OCI-LY1 (cell line): ENCODE results near the gene CCSAP.

Experiments used
- H2AFZ ChIP-seq: fragments of 200-600 bp; sonication (generic), shearing (Covaris generic); 2 replicates; pipeline ENCODE4 v1.6.0; 2014; ENCODE audit warnings: antibody characterized with exemption, mild to moderate bottlenecking, low read length
- H3F3A ChIP-seq: fragments of 200-600 bp; sonication (generic), shearing (Covaris generic); 2 replicates; pipeline ENCODE4 v1.6.0; 2014; ENCODE audit warnings: mild to moderate bottlenecking, antibody characterized with exemption, low read length, moderate library complexity; ENCODE audit not compliant: insufficient read depth
- H3K27ac ChIP-seq: fragments of 200-600 bp; sonication (generic); 2 replicates; pipeline ENCODE4 v1.5.1; 2014; ENCODE audit warnings: low read length, mixed run types, mild to moderate bottlenecking, low read depth; ENCODE audit not compliant: poor library complexity, severe bottlenecking
- H3K27me3 ChIP-seq: fragments of 200-600 bp; sonication (generic); 2 replicates; pipeline ENCODE4 v1.6.0; 2014; ENCODE audit warnings: antibody characterized with exemption, mild to moderate bottlenecking, low read length, moderate library complexity; ENCODE audit not compliant: insufficient read depth
- H3K36me3 ChIP-seq: fragments of 200-600 bp; sonication (generic); 2 replicates; pipeline ENCODE4 v1.6.1; 2014; ENCODE audit warnings: mild to moderate bottlenecking, antibody characterized with exemption, low read length, moderate library complexity, mixed read lengths; ENCODE audit not compliant: insufficient read depth
- H3K4me1 ChIP-seq: fragments of 200-600 bp; sonication (generic); 2 replicates; pipeline ENCODE4 v1.5.1; 2014; ENCODE audit warnings: mild to moderate bottlenecking, low read length, moderate library complexity; ENCODE audit not compliant: insufficient read depth, severe bottlenecking
- H3K4me2 ChIP-seq: fragments of 200-600 bp; sonication (generic), shearing (Covaris generic); 2 replicates; pipeline ENCODE4 v1.6.1; 2014; ENCODE audit warnings: low read length
- H3K4me3 ChIP-seq: fragments of 200-600 bp; sonication (generic); 2 replicates; pipeline ENCODE4 v1.5.1; 2014; ENCODE audit warnings: low read length, low read depth, mild to moderate bottlenecking, mixed read lengths; ENCODE audit not compliant: poor library complexity, severe bottlenecking
- H3K79me2 ChIP-seq: fragments of 200-600 bp; shearing (Covaris generic); 2 replicates; pipeline ENCODE4 v1.6.1; 2016; ENCODE audit warnings: mixed run types, low read length, mixed read lengths; ENCODE audit not compliant: insufficient read depth
- H3K9ac ChIP-seq: fragments of 200-600 bp; sonication (generic), shearing (Covaris generic); 2 replicates; pipeline ENCODE4 v1.6.1; 2014; ENCODE audit warnings: mild to moderate bottlenecking, low read length, mixed read lengths
- H3K9me2 ChIP-seq: fragments of 200-600 bp; sonication (generic), shearing (Covaris generic); 2 replicates; pipeline ENCODE4 v1.6.1; 2014; ENCODE audit warnings: low read depth, mild to moderate bottlenecking, low read length, mixed read lengths
- H3K9me3 ChIP-seq: fragments of 200-600 bp; shearing (Covaris generic); 2 replicates; pipeline ENCODE4 v1.6.1; 2014; ENCODE audit warnings: low read length, mixed read lengths
- H4K20me1 ChIP-seq: fragments of 200-600 bp; sonication (generic), shearing (Covaris generic); 2 replicates; pipeline ENCODE4 v1.6.0; 2016; ENCODE audit warnings: mild to moderate bottlenecking, low read length; ENCODE audit not compliant: insufficient read depth
- CTCF ChIP-seq: fragments of 200-600 bp; sonication (generic), shearing (Covaris generic); IDR thresholded peaks from 2 replicates; pipeline ENCODE4 v1.5.1; 2017; ENCODE audit warnings: mild to moderate bottlenecking, antibody characterized with exemption, low read length, moderate library complexity, mixed read lengths
- EZH2 ChIP-seq: fragments of 200-600 bp; sonication (generic), shearing (Covaris generic); IDR thresholded peaks from 2 replicates; pipeline ENCODE4 v1.8.0; 2017; ENCODE audit warnings: borderline replicate concordance, mixed run types, mild to moderate bottlenecking, antibody characterized with exemption, low read length, moderate library complexity, mixed read lengths

The CCSAP gene

GRCh38 chr1:229341774-229342655 is 832 bp downstream of the CCSAP start:
- Histone ChIP-seq H3K9me3 (no peaks in the 10 kb centered on the region), H3K4me3 (peak overlapping the region; percentile 74), H3K9me2 (no peaks in the 10 kb centered on the region), H3K36me3 (no peaks in the 10 kb centered on the region; the same call in 1 of the 2 replicates), H3K79me2 (peaks cover 29% of the 10 kb centered on the region), H2AFZ (no peak overlapping the region), H3K4me1 (peaks cover 49% of the 10 kb centered on the region), H3F3A (no peaks in the 10 kb centered on the region), H3K4me2 (peak overlapping the region; percentile 68), H3K27ac (peak overlapping the region; percentile 61), H3K9ac (peak overlapping the region; percentile 76), H4K20me1 (no peaks in the 10 kb centered on the region), H3K27me3 (peaks cover 6% of the 10 kb centered on the region; the same call in 1 of the 2 replicates)
- TF ChIP-seq CTCF (no peak), EZH2 (no peak)

DNA sequence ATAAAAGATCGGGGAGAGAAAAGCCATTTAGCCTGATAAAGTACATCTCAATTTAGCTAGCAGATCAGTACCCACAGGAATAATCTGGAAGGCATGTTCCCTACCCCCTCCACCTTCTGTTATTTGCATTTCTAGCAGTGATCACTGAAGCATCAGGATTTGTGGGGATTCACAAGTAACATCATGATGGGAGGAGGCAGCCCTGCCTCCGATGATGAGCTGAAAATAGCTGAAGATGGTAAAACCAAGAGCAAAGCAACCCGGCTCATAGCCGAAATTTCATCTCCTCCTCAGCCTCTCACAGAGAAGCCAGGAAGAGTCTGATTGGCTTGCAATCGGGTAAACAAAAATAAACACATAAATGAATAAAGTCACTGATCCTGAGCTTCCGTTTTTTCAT is 2.4 kb downstream of the CCSAP start:
- Histone ChIP-seq H3K79me2 (peaks cover 39% of the 10 kb centered on the region), H2AFZ (no peak overlapping the region), H3K27ac (peak overlapping the region; percentile 61), H3K36me3 (peaks cover 2% of the 10 kb centered on the region), H3K27me3 (peaks cover 6% of the 10 kb centered on the region; the same call in 1 of the 2 replicates), H3K4me3 (peak overlapping the region; percentile 74), H3K4me2 (peak overlapping the region; percentile 68), H3K9ac (peak overlapping the region; percentile 73; the same call in 1 of the 2 replicates), H3K9me3 (no peaks in the 10 kb centered on the region), H3K9me2 (no peaks in the 10 kb centered on the region), H4K20me1 (no peaks in the 10 kb centered on the region), H3F3A (no peaks in the 10 kb centered on the region), H3K4me1 (peaks cover 59% of the 10 kb centered on the region)
- TF ChIP-seq CTCF = no peak
- no peak for TF ChIP-seq EZH2

GRCh38 chr1:229339520-229339919 is 3.3 kb downstream of the CCSAP start:
- Histone ChIP-seq H3K9me2 (no peaks in the 10 kb centered on the region), H3K9ac (peak overlapping the region; percentile 15; the same call in 1 of the 2 replicates), H3K79me2 (peaks cover 43% of the 10 kb centered on the region), H3K4me3 (peak overlapping the region; percentile 74), H3F3A (no peaks in the 10 kb centered on the region), H4K20me1 (no peaks in the 10 kb centered on the region), H3K27me3 (peaks cover 4% of the 10 kb centered on the region; the same call in 1 of the 2 replicates), H3K36me3 (peaks cover 11% of the 10 kb centered on the region), H3K4me1 (peaks cover 59% of the 10 kb centered on the region), H2AFZ (no peak overlapping the region), H3K9me3 (peaks cover 3% of the 10 kb centered on the region; the same call in 1 of the 2 replicates), H3K4me2 (peak overlapping the region; percentile 68), H3K27ac (peak overlapping the region; percentile 61)
- TF ChIP-seq EZH2 = no peak
